IPS DF 19.7 (cell line): ENCODE data around the gene CGA.
"Not testable (repeated sequence)": the region's sequence is repeated elsewhere in the genome, so short reads cannot be mapped to it uniquely, and the experiment has no call there.

Experiments
- DNase-seq: peaks from one replicate; pipeline ENCODE4 v3.0.0-alpha.2; 2013; ENCODE audit warnings: low read depth, low spot score

The CGA gene

DNA sequence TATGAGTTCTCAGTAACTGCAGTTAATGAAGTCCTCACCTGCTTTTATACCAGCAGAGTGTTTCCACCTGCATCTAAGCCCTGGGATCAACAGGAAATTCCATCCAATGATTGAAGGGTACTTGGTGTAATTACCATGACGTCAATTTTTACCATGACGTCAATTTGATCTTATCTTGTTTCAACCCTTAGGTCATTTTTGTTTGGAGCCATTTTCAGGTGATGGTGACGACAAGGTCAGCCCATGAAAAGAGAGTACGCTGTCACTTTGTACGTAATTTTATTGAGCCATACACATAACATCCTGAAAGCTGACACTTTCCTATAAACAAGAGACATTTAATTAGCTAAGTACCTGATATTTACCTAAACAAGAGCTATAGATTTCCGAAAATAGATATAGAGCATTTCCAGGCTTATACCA lies at the start of gene CGA:
TSS of gene CGA (minus strand) at position 20 of the 423 bp plus-strand sequence. CDS start 6,906 bp downstream, outside the sequence.
- no peak for DNase-seq

DNA sequence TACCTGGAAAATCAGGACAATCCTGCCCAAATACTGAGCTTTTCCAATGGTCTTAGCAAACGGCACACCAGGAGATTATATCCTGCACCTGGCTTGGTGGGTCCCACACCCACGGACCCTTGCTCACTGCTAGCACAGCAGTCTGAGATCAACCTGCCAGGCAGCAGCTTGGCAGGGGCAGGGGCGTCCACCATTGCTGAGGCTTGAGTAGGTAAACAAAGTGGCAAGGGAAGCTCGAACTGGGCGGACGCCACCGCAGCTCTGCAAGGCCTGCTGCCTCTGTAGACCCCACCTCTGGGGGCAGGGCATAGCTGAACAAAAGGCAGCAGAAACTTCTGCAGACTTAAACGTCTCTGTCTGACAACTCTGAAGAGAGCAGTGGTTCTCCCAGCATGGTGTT lies 45.0 kb upstream of the CGA start:
- not testable (repeated sequence) for DNase-seq

DNA sequence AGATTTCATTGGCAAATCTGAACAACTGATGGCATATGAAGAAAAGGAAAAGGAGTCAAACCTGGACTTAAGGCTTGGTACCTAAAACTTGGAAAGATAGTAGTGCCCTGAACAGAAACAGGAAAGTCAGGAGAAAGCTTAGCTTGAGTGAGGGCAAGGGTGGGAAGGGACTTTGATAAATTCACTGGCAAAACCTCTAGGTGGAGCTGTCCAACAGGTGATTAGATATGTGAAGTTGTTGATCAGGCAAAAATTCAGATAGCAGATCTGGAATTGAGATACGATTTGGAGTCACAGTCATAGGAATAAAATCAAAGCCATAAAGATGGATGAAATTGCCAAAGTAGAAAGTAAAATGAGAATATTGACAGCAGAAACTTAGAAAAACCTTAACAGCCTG lies 44.3 kb upstream of the CGA start:
- DNase-seq, result no peak

DNA sequence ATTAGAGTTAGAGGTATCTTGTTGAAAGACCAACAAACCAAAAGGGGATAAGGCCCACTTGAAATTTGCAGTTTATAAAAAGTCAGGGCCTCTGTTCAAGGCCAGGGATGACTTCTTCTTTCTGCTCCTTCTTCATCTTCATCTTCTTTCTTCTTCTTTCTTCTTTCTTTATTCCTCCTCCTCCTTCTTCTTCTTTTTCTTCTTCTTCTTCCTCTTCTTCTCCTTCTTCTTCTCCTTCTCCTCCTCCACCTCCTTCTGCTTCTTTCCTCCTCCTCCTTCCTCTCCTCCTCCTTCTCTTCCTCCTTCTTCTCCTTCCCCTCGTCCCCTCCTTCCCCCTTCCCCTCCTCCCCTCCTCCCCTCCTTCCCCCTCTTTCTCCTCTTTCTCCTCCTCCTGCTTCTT lies 42.1 kb upstream of the CGA start:
- DNase-seq, result no peak

DNA sequence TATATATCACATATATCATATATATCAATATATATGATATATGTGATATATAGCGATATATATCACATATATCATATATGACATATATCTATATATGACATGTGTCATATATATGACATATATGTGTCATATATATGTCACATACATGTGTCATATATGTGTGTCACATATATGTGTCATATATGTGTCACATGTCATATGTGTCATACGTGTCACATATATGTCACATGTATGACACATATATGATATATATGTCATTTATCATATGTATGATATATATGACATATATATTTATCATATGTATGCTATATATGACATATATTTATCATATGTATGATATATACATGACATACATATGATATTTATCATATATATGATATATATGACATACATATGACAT lies 32.8 kb upstream of the CGA start:
- DNase-seq, result no peak

DNA sequence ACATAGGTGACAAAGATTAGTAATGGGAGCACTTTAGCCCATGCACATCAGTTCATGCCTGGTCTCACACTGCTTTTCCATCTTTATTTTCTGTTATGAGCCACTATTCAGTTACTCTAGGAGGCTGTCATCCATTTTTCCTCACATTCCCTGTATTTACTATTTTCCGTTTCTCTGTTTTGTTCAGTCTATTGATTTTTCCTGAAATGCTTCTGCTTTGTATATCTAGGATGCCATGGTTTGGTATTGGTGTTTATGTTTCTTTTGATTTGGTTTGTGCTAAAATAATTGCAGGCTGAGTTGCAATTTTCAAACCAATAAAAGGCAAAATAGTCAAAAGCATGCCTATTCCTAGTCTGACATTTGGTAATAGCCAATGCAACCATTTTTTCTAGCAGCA lies 31.6 kb upstream of the CGA start:
- no peak for DNase-seq

DNA sequence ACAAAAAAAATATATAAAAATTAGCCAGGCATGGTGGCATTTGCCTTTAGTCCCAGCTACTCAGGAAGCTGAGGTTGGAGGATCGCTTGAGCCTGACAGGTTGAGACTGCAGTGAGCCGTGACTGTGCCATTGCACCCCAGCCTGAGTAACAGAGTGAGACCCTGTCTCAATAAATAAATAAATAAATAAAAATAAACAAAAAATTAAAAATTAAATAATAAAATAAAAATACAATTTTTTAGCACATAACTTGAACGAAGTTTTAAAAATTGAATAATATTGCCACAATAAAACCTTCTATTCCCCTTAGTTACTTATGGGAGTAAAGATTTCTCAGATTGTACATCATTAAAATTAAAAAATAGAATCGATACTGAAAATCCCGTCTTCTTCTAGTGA lies 29.2 kb upstream of the CGA start:
- DNase-seq, result no peak

DNA sequence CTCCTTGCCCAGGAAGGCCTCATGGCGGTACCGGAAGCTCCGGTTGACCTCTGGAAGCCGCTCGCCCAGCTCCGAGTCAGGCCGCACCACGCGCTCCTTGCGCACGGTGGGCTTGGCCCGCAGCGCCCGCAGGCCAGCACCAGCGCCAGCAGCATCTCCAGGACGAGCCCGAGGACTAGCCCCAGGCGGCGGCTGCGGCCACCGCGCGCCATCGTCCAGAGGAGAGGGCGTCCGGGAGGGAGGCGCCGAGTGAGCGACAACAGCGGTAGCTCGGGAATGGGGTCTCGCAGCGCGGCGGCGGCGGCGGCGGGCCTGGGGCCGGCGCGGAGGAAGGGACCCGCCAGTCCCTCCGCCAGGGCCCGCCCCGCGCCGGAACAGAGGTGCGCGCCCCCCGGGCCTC lies 27.6 kb upstream of the CGA start:
- DNase-seq, result no peak

DNA sequence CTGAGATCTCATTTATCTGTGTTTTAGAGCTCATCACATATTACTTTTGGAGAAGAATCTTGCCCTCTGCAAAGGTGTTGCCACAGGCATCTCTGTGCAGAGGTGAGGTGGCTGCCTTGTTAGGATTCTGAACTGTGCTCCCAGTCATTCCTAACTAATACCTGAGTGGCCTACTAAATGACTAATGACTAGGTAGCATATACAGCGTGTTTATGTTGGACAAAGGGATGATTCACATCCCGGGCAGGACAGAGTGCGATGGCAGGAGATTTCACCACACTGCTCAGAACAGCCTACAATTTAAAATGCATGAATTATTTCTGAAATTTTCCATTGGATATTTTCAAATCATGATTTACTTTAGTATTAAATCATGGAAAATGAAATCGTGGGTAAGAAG lies 23.1 kb upstream of the CGA start:
- no peak for DNase-seq

DNA sequence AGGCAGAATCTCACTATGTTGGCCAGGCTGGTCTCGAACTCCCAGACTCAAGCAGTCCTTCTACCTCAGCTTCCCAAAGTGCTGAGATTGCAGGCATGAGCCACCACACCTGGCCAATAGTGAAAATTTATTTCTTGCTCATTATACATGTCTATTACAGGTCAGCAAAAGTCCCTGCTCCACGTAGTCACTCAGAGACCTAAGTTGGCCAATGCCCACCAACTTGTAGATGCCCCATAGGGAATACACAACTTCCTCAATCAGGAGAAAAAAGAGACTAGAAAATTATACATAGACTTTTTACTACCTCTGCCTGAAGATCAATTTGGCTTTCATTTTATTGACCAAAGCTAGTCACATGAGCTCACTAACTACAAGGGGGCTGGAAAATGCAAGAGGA lies 22.0 kb upstream of the CGA start:
- no peak for DNase-seq

DNA sequence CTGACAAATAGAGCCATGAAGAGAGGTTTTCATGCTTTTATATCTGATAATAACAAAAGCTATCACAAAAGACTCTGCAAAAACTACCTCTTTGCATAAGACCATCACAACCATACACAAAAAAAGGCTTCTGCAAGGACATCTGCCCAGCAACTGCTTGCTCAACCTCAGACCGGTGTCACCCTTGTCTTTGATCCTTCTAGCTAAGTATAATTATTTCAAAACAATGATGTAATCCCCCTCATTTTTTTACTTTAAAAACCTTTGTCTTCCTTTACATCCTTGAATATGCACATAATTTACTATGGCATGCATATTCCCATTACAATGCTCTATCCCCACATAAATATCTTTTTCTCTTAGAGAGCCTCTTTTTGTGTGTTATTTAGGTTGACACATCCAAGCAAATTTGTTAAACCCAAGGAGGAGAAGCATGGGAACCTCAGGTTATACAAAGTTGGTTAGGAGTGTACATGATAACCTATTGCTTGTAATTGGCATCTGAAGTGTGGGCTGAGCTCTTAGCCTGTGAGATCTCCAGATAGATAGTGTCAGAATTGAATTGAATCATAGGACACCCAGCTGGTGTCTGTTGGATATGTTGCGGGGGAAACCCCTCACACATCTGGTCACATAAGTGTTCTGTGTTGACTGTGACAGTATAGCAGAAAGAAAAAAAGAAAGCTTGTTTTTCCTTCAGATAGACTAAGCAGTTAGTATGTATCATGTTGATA lies 20.7 kb upstream of the CGA start:
- no peak for DNase-seq

DNA sequence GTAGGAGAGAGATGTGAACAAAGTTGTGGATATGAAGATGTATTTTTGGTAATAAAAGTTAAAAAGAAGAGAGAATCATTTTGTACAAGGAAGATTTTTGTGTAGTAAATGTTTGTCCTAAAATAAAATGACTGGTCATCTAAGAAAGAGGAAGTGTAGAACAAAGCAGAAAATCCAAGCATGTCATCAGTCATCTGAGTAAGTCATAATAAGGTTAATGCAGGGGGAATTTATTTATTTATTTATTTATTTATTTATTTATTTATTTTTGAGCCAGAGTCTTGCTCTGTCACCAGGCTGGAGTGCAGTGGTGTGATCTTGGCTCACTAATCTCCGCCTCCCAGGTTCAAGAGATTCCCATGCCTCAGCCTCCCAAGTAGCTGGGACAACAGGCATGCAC lies 15.7 kb upstream of the CGA start:
- DNase-seq, result no peak

DNA sequence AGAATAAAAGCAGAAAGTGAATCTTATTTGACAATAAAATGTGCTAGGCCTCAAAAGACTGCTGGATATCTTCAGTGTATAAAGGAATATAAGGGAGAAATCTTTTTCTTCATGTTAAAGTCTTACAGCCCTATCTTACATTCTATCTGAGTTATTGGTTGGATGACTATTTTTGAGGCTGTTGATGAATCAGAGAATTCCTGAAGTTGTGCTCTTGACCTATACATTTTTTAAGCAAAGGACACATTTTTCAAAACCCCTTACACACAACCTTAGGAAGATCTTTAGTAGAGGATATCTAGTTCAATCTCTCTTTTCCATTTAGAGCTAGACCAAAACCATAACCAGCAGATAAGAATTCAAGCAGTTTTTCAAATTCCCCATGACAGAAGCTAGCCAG lies 10.9 kb upstream of the CGA start:
- no peak for DNase-seq

DNA sequence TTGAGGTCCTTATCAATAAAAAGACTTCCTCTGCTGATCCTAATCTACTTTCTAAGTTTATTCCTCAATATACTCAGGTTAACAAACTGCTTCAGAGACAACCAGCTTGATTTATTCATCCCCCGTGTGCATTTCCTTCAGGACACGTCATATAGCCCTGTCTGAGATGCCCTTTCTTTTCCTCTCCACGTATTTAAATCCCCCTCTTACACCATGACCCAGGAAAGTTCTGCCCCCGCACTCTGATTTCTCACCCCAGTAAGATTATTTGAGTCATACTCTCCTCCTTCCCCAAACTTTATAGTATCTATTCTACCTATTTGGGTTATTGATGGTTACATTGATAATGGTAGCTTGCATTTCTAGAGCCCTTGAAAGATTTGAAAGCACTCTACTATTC lies 9.8 kb upstream of the CGA start:
- DNase-seq, result no peak

DNA sequence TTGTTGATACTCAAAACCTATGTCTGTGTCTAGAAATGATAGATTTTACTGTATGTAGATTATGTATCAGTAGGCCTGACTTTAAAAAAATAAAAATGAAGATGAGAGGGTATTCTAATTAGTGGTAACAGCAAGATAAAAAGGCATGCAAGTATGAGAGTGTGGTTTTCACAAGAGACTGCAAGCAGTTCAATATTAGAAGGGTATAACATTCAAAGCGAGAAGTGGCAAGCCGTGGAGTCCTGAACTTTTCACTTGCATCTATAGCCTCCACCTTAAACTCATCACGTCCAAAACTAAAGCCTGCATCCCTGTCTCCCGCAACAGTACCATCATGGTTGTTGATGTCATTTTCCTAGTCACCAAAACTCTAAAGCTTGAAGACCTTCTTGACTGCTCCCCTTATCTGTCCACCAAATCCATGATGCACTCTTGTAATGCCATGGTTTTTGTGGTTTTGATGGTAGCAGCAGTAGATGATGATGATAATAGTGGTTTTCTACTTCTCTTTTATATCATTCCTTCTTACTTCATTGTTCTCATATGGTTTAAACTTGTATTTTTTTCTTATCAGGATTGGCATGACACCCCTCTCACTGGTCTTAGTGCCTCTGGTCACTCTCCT lies 9.2 kb upstream of the CGA start:
- DNase-seq, result no peak

DNA sequence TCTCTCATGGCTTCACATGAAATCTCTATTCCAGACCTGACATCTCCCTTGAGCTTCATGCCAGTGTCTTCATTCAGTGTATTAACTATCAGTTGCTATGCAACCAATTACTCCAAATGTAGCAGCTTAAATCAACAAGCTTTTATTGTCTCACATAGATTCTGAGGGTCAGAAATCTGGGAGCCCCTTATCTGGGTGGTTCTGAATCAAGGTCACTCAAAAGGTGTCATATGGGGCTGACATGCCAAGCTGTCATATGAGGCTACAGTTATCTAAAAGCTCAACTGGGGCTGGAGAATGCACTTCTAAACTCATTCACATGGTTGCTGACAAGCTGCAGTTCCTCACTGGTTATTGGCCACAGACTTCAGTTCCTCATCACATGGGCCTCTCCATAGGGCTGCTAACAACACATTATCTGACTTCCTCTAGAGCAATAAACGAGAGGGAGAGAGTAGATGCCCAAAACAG lies 7.3 kb upstream of the CGA start:
- DNase-seq, result no peak

DNA sequence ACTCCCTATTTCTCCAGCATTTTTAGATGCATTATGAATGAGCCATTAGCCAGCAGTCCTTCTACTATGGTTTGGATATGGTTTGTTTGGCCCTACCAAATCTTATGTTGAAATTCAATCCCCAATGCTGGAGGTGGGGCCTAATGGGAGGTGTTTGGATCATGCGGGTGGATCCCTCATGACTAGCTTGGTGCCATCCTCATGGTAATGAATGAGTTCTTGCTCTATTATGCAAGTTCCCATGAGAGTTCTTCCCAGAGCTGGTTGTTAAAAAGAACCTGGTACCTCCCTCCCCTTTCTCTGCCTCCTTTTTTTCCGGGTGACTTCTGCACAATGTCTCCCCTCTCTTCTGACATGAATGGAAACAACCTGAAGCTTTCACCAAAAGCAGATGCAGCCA lies 6.2 kb upstream of the CGA start:
- DNase-seq, result no peak

DNA sequence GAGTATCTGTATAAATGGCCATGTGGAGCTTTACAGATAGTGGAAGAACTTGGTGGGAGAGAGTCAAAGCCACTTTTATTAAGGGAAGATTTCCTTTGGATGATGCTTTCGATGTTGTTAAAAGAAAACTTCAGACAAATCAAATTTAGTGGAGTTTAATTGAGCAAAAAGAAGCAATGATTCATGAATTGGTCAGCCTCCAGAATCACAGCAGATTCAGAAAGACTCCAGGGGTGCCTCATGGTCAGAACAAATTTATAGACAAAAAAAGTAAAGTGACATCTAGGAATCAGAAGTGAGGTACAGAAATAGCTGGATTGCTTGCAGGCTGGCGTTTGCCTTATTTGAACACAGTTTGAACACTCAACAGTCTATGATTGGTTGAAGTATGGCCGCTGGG lies 5.3 kb upstream of the CGA start:
- DNase-seq, result no peak

DNA sequence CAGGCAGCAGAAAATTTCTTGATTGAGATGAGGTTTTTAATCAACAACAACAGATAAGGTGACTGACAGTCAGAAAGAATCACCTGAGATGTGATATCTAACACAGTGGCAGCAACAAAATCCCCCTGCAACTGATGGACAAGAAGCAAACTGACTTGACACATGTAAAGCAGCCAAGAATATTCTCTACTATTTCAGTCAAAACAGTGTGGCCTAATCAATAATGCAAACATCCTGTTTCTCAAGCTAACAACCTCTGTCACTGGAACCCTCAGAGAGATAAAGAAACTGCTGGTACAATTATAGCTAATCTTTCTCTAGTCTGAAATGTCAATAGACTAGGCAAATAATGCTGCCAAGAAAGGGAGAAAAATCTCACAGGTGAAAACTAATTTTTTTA lies 4.6 kb upstream of the CGA start:
- DNase-seq, result no peak

DNA sequence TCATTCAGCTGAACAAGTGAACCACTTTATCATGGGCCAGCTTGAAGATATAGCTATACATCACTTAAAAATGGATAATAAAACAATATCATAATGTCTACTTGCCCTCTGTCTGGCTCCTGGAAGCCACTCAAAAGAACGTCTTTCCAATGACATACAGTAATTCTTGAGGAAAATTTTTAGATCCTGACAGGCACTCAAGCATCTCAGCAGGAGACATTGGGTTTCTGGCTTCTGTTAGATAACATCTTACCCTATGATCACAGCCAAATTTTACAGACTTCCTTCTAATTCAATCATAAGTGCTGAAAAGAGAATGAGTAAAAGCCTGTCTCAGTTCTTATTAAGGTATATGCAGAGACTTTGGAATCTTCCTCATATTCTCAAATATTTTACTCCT lies 330 bp downstream of the CGA start:
- no peak for DNase-seq

DNA sequence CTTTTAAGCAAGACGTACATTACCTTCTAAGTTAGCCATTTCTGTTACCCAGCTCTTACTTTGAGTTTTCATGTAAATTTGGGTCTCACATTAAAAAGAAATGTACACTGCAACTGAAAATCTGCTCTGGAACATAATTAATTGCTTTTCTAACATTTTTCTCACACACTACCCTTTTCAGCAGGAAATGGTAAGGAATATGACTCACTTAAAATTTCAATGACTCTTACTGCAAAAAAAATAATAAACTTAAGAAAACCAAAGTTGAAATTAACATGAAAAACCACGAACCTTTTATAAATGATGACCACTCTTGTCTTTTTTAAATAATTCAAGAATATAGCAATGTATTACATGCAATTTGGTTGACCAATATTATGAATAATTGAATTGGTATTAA lies 1.3 kb downstream of the CGA start:
- DNase-seq, result no peak

DNA sequence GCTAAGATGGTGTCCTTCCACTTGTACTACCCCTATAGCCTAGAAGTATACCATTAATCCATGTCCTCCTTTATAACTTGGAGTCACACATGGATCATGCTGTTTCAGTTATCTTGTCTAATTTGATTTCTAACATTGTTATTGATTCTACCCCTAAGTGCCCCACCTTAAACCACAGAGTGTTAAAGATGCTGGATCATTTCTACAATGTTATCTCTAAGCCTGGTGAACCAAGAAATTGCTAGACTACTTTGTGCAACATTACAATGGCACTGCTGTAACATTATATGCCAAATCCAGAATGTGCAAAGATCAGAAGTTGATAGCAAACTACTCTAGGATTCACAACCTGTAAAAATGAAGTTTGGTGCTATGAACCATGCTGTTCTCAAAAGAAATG lies 1.7 kb downstream of the CGA start:
- no peak for DNase-seq

DNA sequence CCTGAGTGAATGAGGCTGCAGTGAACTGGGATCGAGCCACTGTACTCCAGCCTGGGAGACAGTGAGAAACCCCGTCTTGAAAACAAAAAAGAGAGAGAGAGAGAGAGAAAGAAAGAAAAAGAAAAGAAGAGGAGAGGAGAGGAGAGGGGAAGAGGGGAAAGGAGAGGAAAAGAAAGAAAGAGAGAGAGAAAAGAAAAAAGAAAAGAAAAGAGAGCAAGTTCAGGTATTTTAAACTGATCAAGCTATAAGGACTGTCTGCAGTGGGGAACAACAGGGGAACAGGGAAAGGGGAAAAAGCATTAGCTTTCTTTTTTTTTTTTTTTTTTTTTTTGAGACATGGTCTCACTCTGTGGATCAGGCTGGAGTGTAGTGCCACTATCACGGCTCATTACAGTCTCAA lies 2.5 kb downstream of the CGA start:
- DNase-seq, result no peak

DNA sequence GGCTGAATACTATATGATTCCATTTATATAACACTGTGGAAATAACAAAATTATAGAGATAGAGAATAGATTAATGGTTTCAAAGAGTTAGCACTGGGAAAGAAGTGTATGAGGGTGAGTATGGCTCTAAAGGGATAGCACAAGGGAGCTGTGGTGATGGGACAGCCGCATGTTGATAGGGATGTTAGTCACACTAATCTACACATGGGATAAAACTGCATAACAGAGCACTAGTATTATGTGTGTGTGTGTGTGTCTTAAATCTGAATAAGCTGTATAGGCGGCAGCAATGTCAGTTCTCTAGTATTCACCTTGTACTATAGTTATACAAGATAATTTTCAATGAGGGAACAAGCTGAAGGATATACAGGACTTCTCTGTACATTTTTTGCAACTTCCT lies 5.8 kb downstream of the CGA start:
- DNase-seq, result no peak
